Gastroesophageal sphincter (tissue), 4 donors: Measurements from ENCODE around the gene HSPB8. TPM values are rescaled to one million over a fixed set of nuclear protein-coding genes. Genes with fewer than 3 reads are reported as not detected.

Experiments used
- ATAC-seq: fragments of 150-250 bp; one replicate; pipeline ENCODE4 v1.9.1; 2016; ENCODE audit warnings: mild to moderate bottlenecking, moderate library complexity
- H3K27ac ChIP-seq, 4 donors: fragments of 200-600 bp; sonication (generic) in 3 of 4; 1 replicate in 3 of 4; 2 replicates in 1 of 4; pipeline ENCODE4 v1.5.1; 2016 to 2019
- H3K27me3 ChIP-seq: fragments of 200-600 bp; sonication (generic); one replicate; pipeline ENCODE4 v1.5.1; 2019
- H3K36me3 ChIP-seq, 2 donors: fragments of 200-600 bp; sonication (generic); one replicate each; pipeline ENCODE4 v1.5.1; 2019; ENCODE audit warnings: control low read depth in 1 of 2
- H3K4me1 ChIP-seq, 3 donors: fragments of 200-600 bp; sonication (generic); 1 replicate in 2 of 3; 2 replicates in 1 of 3; pipeline ENCODE4 v1.5.1; 2016 to 2019; ENCODE audit warnings: control low read depth in 2 of 3
- H3K4me3 ChIP-seq, 2 donors: fragments of 200-600 bp; sonication (generic); one replicate each; pipeline ENCODE4 v1.5.1; 2019; ENCODE audit warnings: mild to moderate bottlenecking in 1 of 2, moderate library complexity in 1 of 2
- H3K9me3 ChIP-seq, 3 donors: fragments of 200-600 bp; sonication (generic); one replicate each; pipeline ENCODE4 v1.5.1; 2017 to 2019; ENCODE audit warnings: control low read depth in 2 of 3
- CTCF ChIP-seq, 4 experiments: fragments of 200-600 bp in 2 of 4; fragments of 450-650 bp in 2 of 4; sonication (generic) in 1 of 4; IDR thresholded peaks; one replicate each; pipeline ENCODE4 v1.5.1; 2017 to 2019; ENCODE audit warnings: antibody characterized with exemption in 4 of 4, mild to moderate bottlenecking in 2 of 4, moderate library complexity in 2 of 4
- EP300 ChIP-seq: sonication (generic); formaldehyde crosslinking; IDR thresholded peaks from one replicate; pipeline ENCODE4 v1.6.1; 2017; ENCODE audit warnings: antibody characterized with exemption, mild to moderate bottlenecking
- POLR2A ChIP-seq, 2 donors: fragments of 450-650 bp; IDR thresholded peaks; one replicate each; pipeline ENCODE4 v1.6.1; 2017; ENCODE audit warnings: antibody characterized with exemption in 2 of 2, mild to moderate bottlenecking in 2 of 2, moderate library complexity in 1 of 2
- POLR2AphosphoS5 ChIP-seq: sonication (generic); formaldehyde crosslinking; IDR thresholded peaks from one replicate; pipeline ENCODE4 v1.6.1; 2017; ENCODE audit warnings: antibody characterized with exemption
- WGBS, 2 donors: methylation state at CpG; one replicate each; pipeline ENCODE4 v1.1.5; 2018; ENCODE audit warnings: low coverage in 1 of 2; 5-methylcytosine and 5-hydroxymethylcytosine counted together
- total RNA-seq, 4 donors: library from RNA; depleted of rRNA; stranded (reverse); fragments of >200 nt; gene quantifications; one replicate each; pipeline ENCODE4 v1.1.0, GENCODE V29; 2016

HSPB8 gene
- total RNA-seq, 4 donors from 2014 or later = 389 to 508 (median 448) TPM

- Histone ChIP-seq H3K9me3 (no peaks in the 10 kb centered on the region), H3K4me1 (peaks cover 5 to 7% (median 5%) of the 10 kb centered on the region in 3 donors), H3K36me3 (no peaks in the 10 kb centered on the region), H3K4me3 (no peak overlapping the region), H3K27me3 (no peaks in the 10 kb centered on the region), H3K27ac (no peak overlapping the region)
- 80 to 86% methylated on average over 5 of the region's 5 CpGs for WGBS, 2 donors
- TF ChIP-seq EP300 = no peak
- TF ChIP-seq POLR2A (IDR thresholded peaks at IDR 0.05) = no peak
- no peak for TF ChIP-seq POLR2AphosphoS5
- TF ChIP-seq CTCF (IDR thresholded peaks at IDR 0.05) = no peak
- ATAC-seq = no peak
These were observed 62.3 kb downstream of the HSPB8 start for GRCh38 chr12:119241049-119241448.

GRCh38 chr12:119241580-119242169 lies 62.9 kb downstream of the HSPB8 start:
- no peak for ATAC-seq
- H3K27me3 ChIP-seq = no peaks in the 10 kb centered on the region
- 64% methylated on average over 9 of the region's 9 CpGs; no CpG with 5 or more reads in 1 of the 2 donors for WGBS, 2 donors

More at GRCh38 chr12:119241580-119242169, 62.9 kb downstream of the HSPB8 start:
- Histone ChIP-seq H3K36me3 (no peaks in the 10 kb centered on the region), H3K27ac (no peak overlapping the region), H3K4me3 (no peak overlapping the region), H3K4me1 (peaks cover 5 to 13% (median 9%) of the 10 kb centered on the region in 3 donors), H3K9me3 (no peaks in the 10 kb centered on the region)
- TF ChIP-seq EP300 = no peak
- no peak for TF ChIP-seq CTCF (IDR thresholded peaks at IDR 0.05)
- TF ChIP-seq POLR2AphosphoS5 = no peak
- TF ChIP-seq POLR2A (IDR thresholded peaks at IDR 0.05) = no peak

Other genes starting within 250 kb of the HSPB8 start
- gene SRRM4, start 197.4 kb upstream of the HSPB8 start, total RNA-seq = under 1 TPM in 1 of 4 donors, not detected in 3; 0.04 TPM
- gene CCDC60, start 155.8 kb downstream of the HSPB8 start, total RNA-seq = under 1 TPM in 1 of 4 donors, not detected in 3; 0.40 TPM